Nephron progenitor cell (in vitro differentiated cells): Measurements from ENCODE around the gene SERPINC1.
A peak's percentile ranks its signal among the peaks of the same experiment; 100 is the strongest.

ENCODE experiments used
- DNase-seq: peaks from one replicate; pipeline ENCODE4 v3.0.0; 2021
- H3K27ac Mint-ChIP-seq: 2 replicates; pipeline ENCODE4 v1.8.0; 2021; ENCODE audit warnings: mild to moderate bottlenecking, moderate library complexity, mixed read lengths
- H3K27me3 Mint-ChIP-seq: 2 replicates; pipeline ENCODE4 v1.8.0; 2021; ENCODE audit warnings: mild to moderate bottlenecking, low read depth, mixed read lengths; ENCODE audit not compliant: poor library complexity
- H3K36me3 Mint-ChIP-seq: 2 replicates; pipeline ENCODE4 v1.8.0; 2021; ENCODE audit warnings: low read depth, mixed read lengths
- H3K4me1 Mint-ChIP-seq: 2 replicates; pipeline ENCODE4 v1.8.0; 2021; ENCODE audit warnings: mixed read lengths
- H3K4me3 Mint-ChIP-seq: 2 replicates; pipeline ENCODE4 v1.8.0; 2021; ENCODE audit warnings: mild to moderate bottlenecking, moderate library complexity, mixed read lengths
- H3K9me3 Mint-ChIP-seq: 2 replicates; pipeline ENCODE4 v1.8.0; 2021; ENCODE audit warnings: mild to moderate bottlenecking, moderate library complexity, mixed read lengths
- TF ChIP-seq, protein P1 (sequence below): fragments of 200-600 bp; sonication (generic); IDR thresholded peaks from 2 replicates; pipeline ENCODE4 v1.5.0; 2021; ENCODE audit warnings: antibody characterized with exemption

SERPINC1 gene

DNA sequence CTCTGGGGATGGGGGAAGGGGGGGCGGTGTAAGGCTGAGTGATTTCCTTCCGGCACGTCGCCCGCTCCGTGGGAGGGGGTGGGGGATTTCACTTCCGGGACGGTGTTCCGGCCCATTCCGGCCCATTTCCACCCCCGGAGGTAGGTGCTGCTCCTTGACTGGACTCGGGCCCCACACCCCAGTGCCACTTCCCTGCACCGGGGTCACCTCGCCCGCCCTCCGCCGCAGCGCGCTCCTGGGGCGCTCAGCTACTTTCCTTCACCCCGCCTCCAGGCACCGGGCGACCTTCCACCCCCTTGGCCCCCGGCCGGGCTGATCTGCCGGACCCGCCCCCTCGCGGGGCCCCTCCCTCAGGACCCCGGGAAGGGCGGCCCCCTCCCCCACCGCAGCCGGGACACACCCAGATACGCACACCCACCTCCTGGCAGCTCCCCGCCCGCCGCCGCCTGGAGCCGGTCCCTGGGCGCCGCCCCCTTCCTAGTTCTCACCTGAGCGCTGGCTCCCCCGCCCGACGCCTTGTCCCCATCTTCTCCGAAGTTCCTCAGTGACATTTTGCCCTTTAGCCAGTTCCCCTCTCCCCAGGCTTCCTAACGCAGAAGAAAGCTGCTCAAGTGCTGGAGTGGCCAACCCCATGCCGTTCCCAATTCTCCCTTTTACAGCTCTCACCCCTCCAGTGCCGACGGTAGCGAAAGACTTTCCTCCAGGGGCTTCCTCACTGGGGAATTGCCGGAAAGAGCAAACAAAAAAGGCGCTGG is 48.7 kb downstream of the SERPINC1 start, which contains the start of gene ZBTB37:
Gene ZBTB37, plus strand, starts transcription at position 115 of the 755 bp plus-strand sequence. CDS start 1,846 bp downstream, outside the sequence.
- peaks cover 63% of the 10 kb centered on the region for H3K4me1 Mint-ChIP-seq
- H3K9me3 Mint-ChIP-seq = no peaks in the 10 kb centered on the region
- peak; percentile 91 for DNase-seq
- H3K27ac Mint-ChIP-seq = peak within 1 kb of the TSS; percentile 99
- H3K27me3 Mint-ChIP-seq = peaks cover 4% of the 10 kb centered on the region
- H3K4me3 Mint-ChIP-seq = peak within 1 kb of the TSS; percentile 94
- TF ChIP-seq, protein P1, sequence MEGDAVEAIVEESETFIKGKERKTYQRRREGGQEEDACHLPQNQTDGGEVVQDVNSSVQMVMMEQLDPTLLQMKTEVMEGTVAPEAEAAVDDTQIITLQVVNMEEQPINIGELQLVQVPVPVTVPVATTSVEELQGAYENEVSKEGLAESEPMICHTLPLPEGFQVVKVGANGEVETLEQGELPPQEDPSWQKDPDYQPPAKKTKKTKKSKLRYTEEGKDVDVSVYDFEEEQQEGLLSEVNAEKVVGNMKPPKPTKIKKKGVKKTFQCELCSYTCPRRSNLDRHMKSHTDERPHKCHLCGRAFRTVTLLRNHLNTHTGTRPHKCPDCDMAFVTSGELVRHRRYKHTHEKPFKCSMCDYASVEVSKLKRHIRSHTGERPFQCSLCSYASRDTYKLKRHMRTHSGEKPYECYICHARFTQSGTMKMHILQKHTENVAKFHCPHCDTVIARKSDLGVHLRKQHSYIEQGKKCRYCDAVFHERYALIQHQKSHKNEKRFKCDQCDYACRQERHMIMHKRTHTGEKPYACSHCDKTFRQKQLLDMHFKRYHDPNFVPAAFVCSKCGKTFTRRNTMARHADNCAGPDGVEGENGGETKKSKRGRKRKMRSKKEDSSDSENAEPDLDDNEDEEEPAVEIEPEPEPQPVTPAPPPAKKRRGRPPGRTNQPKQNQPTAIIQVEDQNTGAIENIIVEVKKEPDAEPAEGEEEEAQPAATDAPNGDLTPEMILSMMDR = no peak
- peaks cover 64% of the 10 kb centered on the region for H3K36me3 Mint-ChIP-seq

DNA sequence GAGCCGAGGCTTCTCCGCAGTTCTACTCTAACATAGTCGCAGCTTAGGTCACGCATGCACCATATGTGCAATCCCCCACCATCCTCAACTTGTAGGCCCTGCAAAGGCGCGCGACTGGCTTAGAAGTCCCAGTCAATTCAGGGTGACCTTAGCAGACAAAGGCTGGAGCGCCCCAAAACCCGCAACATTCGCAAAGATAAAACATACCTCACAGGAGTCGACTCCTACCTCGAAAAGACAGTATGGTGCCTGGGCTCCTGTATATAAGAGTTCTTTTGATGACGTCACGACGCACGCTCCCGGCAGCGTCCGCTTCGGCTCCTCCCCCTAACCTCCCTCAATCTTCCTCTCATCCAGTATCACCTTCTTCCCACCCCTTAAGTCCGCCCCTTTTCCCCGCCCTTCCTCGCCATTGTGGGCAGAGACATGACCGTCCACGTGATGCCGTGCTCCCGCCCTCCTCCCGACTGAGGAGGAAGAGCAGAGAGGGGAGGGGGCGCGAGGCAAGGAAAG is 49.3 kb downstream of the SERPINC1 start, which contains the start of gene GAS5:
Gene GAS5, minus strand, starts transcription at position 237 of the 513 bp plus-strand sequence.
- TF ChIP-seq, protein P1 = no peak
- peak; percentile 99 for DNase-seq
- H3K4me3 Mint-ChIP-seq = peak within 1 kb of the TSS; percentile 94
- peaks cover 61% of the 10 kb centered on the region for H3K36me3 Mint-ChIP-seq
- H3K9me3 Mint-ChIP-seq = no peaks in the 10 kb centered on the region
- H3K4me1 Mint-ChIP-seq = peaks cover 63% of the 10 kb centered on the region
- H3K27ac Mint-ChIP-seq = peak within 1 kb of the TSS; percentile 99
- peaks cover 4% of the 10 kb centered on the region for H3K27me3 Mint-ChIP-seq

DNA sequence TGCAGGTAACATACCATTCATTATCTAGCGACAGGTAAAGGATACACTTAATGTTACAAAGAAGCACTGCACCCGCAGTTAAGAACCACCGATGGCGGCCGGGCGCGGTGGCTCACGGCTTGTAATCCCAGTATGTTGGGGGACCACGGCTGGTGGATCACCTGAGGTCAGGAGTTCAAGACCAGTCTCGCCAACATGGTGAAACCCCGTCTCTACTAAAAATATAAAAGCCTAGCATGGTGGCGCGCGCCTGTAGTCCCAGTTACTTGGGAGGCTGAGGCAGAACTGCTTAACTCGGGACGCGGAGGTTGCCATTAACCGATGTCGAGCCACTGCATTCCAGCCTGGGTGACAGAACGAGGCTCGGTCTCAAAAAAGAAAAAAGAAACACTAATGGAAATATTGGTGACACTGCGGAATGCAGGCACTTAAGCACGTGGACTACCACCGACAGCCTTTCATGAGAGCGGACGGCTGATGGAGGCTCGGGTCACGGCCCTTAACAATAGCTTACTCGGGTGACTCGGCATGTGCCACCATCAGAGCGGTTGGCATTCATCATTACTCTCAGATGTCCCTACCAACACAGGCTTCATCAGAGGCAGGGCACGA is 49.9 kb downstream of the SERPINC1 start:
- TF ChIP-seq, protein P1 = no peak
- H3K9me3 Mint-ChIP-seq = no peaks in the 10 kb centered on the region
- H3K4me1 Mint-ChIP-seq = peaks cover 59% of the 10 kb centered on the region
- peak overlapping the region; percentile 99 for H3K27ac Mint-ChIP-seq
- H3K27me3 Mint-ChIP-seq = peaks cover 4% of the 10 kb centered on the region
- H3K4me3 Mint-ChIP-seq = peak overlapping the region; percentile 94
- DNase-seq = no peak
- H3K36me3 Mint-ChIP-seq = peaks cover 55% of the 10 kb centered on the region

DNA sequence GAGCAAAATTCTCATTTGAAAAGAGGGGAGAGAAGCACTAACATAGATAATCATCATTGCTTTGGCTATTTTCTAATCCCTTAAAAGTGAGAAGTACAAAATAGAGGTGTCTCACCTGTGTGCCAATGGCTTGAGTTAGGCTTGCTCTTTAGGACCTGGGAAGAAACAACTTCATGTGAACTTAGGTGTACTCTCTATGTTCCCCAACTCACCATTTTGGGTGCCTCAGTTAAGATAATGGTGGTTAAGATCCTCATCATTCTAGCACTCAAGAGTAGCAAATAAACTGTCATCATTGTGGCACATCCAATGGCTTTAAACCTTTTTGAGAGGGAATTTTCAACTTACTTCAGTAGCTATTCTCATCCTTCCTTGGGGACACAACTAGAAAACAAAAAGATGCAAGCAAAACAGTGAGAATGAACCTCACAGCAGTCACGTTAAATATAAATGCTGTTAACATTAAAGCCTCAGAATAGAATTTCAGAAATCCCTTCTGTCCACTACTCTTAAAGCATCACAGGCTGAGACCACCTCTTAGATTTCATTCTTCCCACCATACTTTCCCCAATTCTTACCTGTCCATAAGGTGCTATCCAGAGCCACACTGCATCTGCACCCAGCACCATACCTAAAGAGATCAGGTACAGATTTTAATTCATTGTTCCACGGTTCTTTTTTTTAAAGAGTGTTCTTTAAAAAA is 50.6 kb downstream of the SERPINC1 start:
- TF ChIP-seq, protein P1 = no peak
- peak overlapping the region; percentile 94 for H3K4me3 Mint-ChIP-seq
- H3K27ac Mint-ChIP-seq = peak overlapping the region; percentile 99
- H3K36me3 Mint-ChIP-seq = peaks cover 57% of the 10 kb centered on the region
- DNase-seq = no peak
- peaks cover 55% of the 10 kb centered on the region for H3K4me1 Mint-ChIP-seq
- no peaks in the 10 kb centered on the region for H3K9me3 Mint-ChIP-seq
- peaks cover 4% of the 10 kb centered on the region for H3K27me3 Mint-ChIP-seq

DNA sequence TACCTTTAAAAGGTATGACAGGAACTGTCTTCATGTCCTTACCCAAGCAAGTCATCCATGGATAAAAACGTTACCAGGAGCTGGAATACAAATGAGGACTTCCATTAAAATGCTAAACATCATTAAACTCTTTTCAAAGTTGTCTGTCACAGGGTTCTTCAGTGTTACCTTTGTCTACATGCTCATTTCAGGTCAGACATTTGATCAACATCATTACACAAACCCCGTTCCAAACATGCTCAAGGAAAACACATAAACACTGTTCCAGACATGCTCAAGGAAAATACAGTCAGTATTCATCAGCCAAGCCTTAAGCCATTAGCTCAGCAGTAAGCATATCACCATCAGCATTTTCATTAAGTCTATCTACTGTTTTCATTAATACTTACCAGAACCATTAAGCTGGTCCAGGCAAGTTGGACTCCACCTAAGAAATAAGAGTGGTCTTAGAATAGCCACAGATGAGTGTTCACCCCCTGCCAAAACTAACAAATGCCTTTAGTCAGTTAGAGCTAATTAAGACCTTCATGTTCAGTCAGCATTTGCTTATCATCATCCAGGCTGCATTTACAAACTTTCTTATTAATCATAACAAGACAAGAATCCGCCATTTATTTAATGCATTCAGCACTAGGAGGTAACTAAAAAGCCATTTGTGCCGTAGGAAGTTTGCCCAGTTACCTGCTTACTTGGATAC is 51.5 kb downstream of the SERPINC1 start:
- Mint-ChIP-seq H3K27me3 (peaks cover 4% of the 10 kb centered on the region), H3K27ac (peak overlapping the region; percentile 99), H3K4me3 (peak overlapping the region; percentile 94), H3K4me1 (peaks cover 48% of the 10 kb centered on the region), H3K36me3 (peaks cover 51% of the 10 kb centered on the region), H3K9me3 (no peaks in the 10 kb centered on the region)
- TF ChIP-seq, protein P1 = no peak
- DNase-seq = no peak
